ENCODE measurements around the gene GRHL3.

DNA sequence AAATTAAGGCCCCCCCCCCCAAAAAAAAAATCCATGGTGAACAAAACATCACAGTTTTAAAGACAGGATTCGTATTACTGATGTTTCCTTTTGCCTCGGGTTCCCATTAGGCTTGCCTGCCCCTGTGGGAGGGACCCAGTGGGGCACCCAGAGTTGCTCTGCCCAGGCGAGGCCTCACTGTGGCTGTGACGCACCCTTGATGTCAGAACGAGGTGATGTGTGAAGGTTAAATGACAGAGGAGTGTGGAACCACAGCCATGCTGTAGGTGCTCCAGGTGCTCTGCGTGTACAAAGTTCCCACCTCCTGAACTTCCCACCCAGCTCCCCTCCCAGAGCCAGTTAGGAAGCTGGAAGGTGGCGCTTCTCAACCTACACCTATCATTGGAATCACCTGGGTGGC, 37.9 kb downstream of the GRHL3 start:
- TF ChIP-seq, protein P1, sequence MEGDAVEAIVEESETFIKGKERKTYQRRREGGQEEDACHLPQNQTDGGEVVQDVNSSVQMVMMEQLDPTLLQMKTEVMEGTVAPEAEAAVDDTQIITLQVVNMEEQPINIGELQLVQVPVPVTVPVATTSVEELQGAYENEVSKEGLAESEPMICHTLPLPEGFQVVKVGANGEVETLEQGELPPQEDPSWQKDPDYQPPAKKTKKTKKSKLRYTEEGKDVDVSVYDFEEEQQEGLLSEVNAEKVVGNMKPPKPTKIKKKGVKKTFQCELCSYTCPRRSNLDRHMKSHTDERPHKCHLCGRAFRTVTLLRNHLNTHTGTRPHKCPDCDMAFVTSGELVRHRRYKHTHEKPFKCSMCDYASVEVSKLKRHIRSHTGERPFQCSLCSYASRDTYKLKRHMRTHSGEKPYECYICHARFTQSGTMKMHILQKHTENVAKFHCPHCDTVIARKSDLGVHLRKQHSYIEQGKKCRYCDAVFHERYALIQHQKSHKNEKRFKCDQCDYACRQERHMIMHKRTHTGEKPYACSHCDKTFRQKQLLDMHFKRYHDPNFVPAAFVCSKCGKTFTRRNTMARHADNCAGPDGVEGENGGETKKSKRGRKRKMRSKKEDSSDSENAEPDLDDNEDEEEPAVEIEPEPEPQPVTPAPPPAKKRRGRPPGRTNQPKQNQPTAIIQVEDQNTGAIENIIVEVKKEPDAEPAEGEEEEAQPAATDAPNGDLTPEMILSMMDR (IDR thresholded peaks at IDR 0.05; ENCODE audit: low read depth, low read length, missing input control), result no peak
- no peak for TF ChIP-seq GABPA (IDR thresholded peaks at IDR 0.05 in 1 of 2, conservative IDR thresholded peaks at IDR 0.05 in 1 of 2)
- TF ChIP-seq TAF1 (conservative IDR thresholded peaks at IDR 0.05), result no peak
- no peak for TF ChIP-seq RAD21 (IDR thresholded peaks at IDR 0.05)
- TF ChIP-seq HNF4G (IDR thresholded peaks at IDR 0.05), result no peak
- TF ChIP-seq, protein P2, sequence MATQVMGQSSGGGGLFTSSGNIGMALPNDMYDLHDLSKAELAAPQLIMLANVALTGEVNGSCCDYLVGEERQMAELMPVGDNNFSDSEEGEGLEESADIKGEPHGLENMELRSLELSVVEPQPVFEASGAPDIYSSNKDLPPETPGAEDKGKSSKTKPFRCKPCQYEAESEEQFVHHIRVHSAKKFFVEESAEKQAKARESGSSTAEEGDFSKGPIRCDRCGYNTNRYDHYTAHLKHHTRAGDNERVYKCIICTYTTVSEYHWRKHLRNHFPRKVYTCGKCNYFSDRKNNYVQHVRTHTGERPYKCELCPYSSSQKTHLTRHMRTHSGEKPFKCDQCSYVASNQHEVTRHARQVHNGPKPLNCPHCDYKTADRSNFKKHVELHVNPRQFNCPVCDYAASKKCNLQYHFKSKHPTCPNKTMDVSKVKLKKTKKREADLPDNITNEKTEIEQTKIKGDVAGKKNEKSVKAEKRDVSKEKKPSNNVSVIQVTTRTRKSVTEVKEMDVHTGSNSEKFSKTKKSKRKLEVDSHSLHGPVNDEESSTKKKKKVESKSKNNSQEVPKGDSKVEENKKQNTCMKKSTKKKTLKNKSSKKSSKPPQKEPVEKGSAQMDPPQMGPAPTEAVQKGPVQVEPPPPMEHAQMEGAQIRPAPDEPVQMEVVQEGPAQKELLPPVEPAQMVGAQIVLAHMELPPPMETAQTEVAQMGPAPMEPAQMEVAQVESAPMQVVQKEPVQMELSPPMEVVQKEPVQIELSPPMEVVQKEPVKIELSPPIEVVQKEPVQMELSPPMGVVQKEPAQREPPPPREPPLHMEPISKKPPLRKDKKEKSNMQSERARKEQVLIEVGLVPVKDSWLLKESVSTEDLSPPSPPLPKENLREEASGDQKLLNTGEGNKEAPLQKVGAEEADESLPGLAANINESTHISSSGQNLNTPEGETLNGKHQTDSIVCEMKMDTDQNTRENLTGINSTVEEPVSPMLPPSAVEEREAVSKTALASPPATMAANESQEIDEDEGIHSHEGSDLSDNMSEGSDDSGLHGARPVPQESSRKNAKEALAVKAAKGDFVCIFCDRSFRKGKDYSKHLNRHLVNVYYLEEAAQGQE (IDR thresholded peaks at IDR 0.05), result no peak
- no peak for TF ChIP-seq SP1 (IDR thresholded peaks at IDR 0.05)
- TF ChIP-seq, protein P3, sequence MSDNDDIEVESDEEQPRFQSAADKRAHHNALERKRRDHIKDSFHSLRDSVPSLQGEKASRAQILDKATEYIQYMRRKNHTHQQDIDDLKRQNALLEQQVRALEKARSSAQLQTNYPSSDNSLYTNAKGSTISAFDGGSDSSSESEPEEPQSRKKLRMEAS (IDR thresholded peaks at IDR 0.05), result no peak
- no peak for TF ChIP-seq YY1 (IDR thresholded peaks at IDR 0.05)
- TF ChIP-seq, protein P4, sequence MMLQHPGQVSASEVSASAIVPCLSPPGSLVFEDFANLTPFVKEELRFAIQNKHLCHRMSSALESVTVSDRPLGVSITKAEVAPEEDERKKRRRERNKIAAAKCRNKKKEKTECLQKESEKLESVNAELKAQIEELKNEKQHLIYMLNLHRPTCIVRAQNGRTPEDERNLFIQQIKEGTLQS (IDR thresholded peaks at IDR 0.05), result no peak
- no peak for TF ChIP-seq EGR1 (IDR thresholded peaks at IDR 0.05; ENCODE audit: low read depth in 2 of 2)
- TF ChIP-seq, protein P5, sequence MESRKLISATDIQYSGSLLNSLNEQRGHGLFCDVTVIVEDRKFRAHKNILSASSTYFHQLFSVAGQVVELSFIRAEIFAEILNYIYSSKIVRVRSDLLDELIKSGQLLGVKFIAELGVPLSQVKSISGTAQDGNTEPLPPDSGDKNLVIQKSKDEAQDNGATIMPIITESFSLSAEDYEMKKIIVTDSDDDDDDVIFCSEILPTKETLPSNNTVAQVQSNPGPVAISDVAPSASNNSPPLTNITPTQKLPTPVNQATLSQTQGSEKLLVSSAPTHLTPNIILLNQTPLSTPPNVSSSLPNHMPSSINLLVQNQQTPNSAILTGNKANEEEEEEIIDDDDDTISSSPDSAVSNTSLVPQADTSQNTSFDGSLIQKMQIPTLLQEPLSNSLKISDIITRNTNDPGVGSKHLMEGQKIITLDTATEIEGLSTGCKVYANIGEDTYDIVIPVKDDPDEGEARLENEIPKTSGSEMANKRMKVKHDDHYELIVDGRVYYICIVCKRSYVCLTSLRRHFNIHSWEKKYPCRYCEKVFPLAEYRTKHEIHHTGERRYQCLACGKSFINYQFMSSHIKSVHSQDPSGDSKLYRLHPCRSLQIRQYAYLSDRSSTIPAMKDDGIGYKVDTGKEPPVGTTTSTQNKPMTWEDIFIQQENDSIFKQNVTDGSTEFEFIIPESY (IDR thresholded peaks at IDR 0.05), result no peak
- no peak for TF ChIP-seq NR2F2 (IDR thresholded peaks at IDR 0.05)
- no peak for TF ChIP-seq RXRA (IDR thresholded peaks at IDR 0.05)
